H9 (cell line): Measurements from ENCODE around the gene AGA. TPM values are rescaled to one million over a fixed set of nuclear protein-coding genes. Genes with fewer than 3 reads are reported as not detected.

Experiments used
- DNase-seq: peaks from one replicate; pipeline ENCODE4 v3.0.0-alpha.2; 2017
- H2AFZ ChIP-seq: one replicate; pipeline ENCODE4 v1.6.1; 2013; ENCODE audit warnings: mild to moderate bottlenecking, low read length, control low read depth, moderate library complexity
- H2AK5ac ChIP-seq: 2 replicates; pipeline ENCODE4 v1.6.1; 2013; ENCODE audit warnings: low read length, control low read depth, mixed read lengths; ENCODE audit not compliant: insufficient read length
- H2BK120ac ChIP-seq: one replicate; pipeline ENCODE4 v1.6.1; 2013; ENCODE audit warnings: low read depth, mild to moderate bottlenecking, low read length, control low read depth, inconsistent platforms; ENCODE audit not compliant: poor library complexity, severe bottlenecking
- H2BK12ac ChIP-seq: 2 replicates; pipeline ENCODE4 v1.6.1; 2013; ENCODE audit warnings: low read length, control low read depth, mixed read lengths, low read depth; ENCODE audit not compliant: insufficient read length
- H2BK15ac ChIP-seq: 2 replicates; pipeline ENCODE4 v1.6.1; 2013; ENCODE audit warnings: low read depth, low read length, control low read depth
- H2BK20ac ChIP-seq: one replicate; pipeline ENCODE4 v1.6.1; 2013; ENCODE audit warnings: low read depth, mild to moderate bottlenecking, low read length, control low read depth, inconsistent platforms; ENCODE audit not compliant: poor library complexity, severe bottlenecking
- H2BK5ac ChIP-seq: 2 replicates; pipeline ENCODE4 v1.6.1; 2013; ENCODE audit warnings: low read length, control low read depth, mixed read lengths; ENCODE audit not compliant: insufficient read length
- H3K14ac ChIP-seq: 2 replicates; pipeline ENCODE4 v1.6.1; 2013; ENCODE audit warnings: low read length, control low read depth; ENCODE audit not compliant: insufficient read depth
- H3K18ac ChIP-seq: 2 replicates; pipeline ENCODE4 v1.6.1; 2013; ENCODE audit warnings: low read depth, mild to moderate bottlenecking, mixed read lengths, low read length, control low read depth; ENCODE audit not compliant: insufficient read length
- H3K23ac ChIP-seq: 2 replicates; pipeline ENCODE4 v1.6.1; 2013; ENCODE audit warnings: low read length, control low read depth, mixed read lengths, low read depth; ENCODE audit not compliant: insufficient read length
- H3K23me2 ChIP-seq: 2 replicates; pipeline ENCODE4 v1.6.1; 2013; ENCODE audit warnings: low read depth, mild to moderate bottlenecking, mixed read lengths, low read length, control low read depth; ENCODE audit not compliant: insufficient read length, poor library complexity, severe bottlenecking
- H3K27ac ChIP-seq: 2 replicates; pipeline ENCODE4 v1.5.1; 2013; ENCODE audit warnings: low read length, control low read depth, mixed read lengths, low read depth; ENCODE audit not compliant: insufficient read length
- H3K27me3 ChIP-seq: 2 replicates; pipeline ENCODE4 v1.6.1; 2013; ENCODE audit warnings: low read length, control low read depth, inconsistent platforms; ENCODE audit not compliant: insufficient read depth
- H3K4ac ChIP-seq: 2 replicates; pipeline ENCODE4 v1.6.1; 2013; ENCODE audit warnings: low read depth, mild to moderate bottlenecking, control low read depth, inconsistent platforms, low read length, moderate library complexity
- H3K4me1 ChIP-seq: 2 replicates; pipeline ENCODE4 v1.6.1; 2013; ENCODE audit warnings: low read length, control low read depth, inconsistent platforms; ENCODE audit not compliant: insufficient read depth
- H3K4me2 ChIP-seq: 2 replicates; pipeline ENCODE4 v1.6.1; 2013; ENCODE audit warnings: low read length, control low read depth, mixed read lengths; ENCODE audit not compliant: insufficient read length, insufficient read depth
- H3K56ac ChIP-seq: 2 replicates; pipeline ENCODE4 v1.6.1; 2013; ENCODE audit warnings: low read depth, mild to moderate bottlenecking, mixed read lengths, low read length, control low read depth; ENCODE audit not compliant: insufficient read length
- H3K79me1 ChIP-seq: 2 replicates; pipeline ENCODE4 v1.6.1; 2013; ENCODE audit warnings: low read depth, mild to moderate bottlenecking, moderate library complexity, low read length, control low read depth, inconsistent platforms; ENCODE audit not compliant: insufficient read depth, poor library complexity, severe bottlenecking
- H3K79me2 ChIP-seq: 2 replicates; pipeline ENCODE4 v1.6.1; 2013; ENCODE audit warnings: low read length, control low read depth, inconsistent platforms; ENCODE audit not compliant: insufficient read depth
- H3K9ac ChIP-seq: 2 replicates; pipeline ENCODE4 v1.6.1; 2013; ENCODE audit warnings: low read length, control low read depth, mixed read lengths; ENCODE audit not compliant: insufficient read length; ENCODE audit errors: extremely low read depth
- H3K9me3 ChIP-seq: one replicate; pipeline ENCODE4 v1.6.1; 2013; ENCODE audit warnings: low read depth, low read length, inconsistent platforms; ENCODE audit not compliant: control insufficient read depth
- H3T11ph ChIP-seq: one replicate; pipeline ENCODE4 v1.6.1; 2013; ENCODE audit warnings: mild to moderate bottlenecking, low read length, control low read depth, inconsistent platforms
- H4K20me1 ChIP-seq: one replicate; pipeline ENCODE4 v1.6.1; 2013; ENCODE audit not compliant: control insufficient read depth, insufficient read length, insufficient read depth
- H4K5ac ChIP-seq: 2 replicates; pipeline ENCODE4 v1.6.1; 2013; ENCODE audit warnings: low read depth, mild to moderate bottlenecking, mixed read lengths, low read length, control low read depth; ENCODE audit not compliant: insufficient read length
- H4K8ac ChIP-seq: replicated peaks from 2 replicates; pipeline ENCODE4 v1.6.1; 2013; ENCODE audit warnings: low read length, control low read depth, mixed read lengths, low read depth; ENCODE audit not compliant: insufficient read length
- H4K91ac ChIP-seq: 2 replicates; pipeline ENCODE4 v1.6.1; 2013; ENCODE audit warnings: low read depth, mild to moderate bottlenecking, moderate library complexity, mixed read lengths, low read length, control low read depth; ENCODE audit not compliant: insufficient read length
- H3K27ac Mint-ChIP-seq, 3 experiments: 2 replicates in 2 of 3; 3 replicates in 1 of 3; pipeline ENCODE4 v1.8.0; 2020 to 2021; ENCODE audit warnings: mixed read lengths in 3 of 3, mild to moderate bottlenecking in 1 of 3, moderate library complexity in 1 of 3
- H3K27me3 Mint-ChIP-seq: 2 replicates; pipeline ENCODE4 v1.8.0; 2021; ENCODE audit warnings: low read depth, mild to moderate bottlenecking, moderate library complexity, mixed read lengths
- H3K36me3 Mint-ChIP-seq, 3 experiments: 2 replicates in 2 of 3; 3 replicates in 1 of 3; pipeline ENCODE4 v1.8.0; 2020 to 2021; ENCODE audit warnings: low read depth in 3 of 3, mixed read lengths in 3 of 3; ENCODE audit not compliant: insufficient read depth in 1 of 3
- H3K4me1 Mint-ChIP-seq, 2 experiments: 2 replicates each; pipeline ENCODE4 v1.8.0; 2020; ENCODE audit warnings: mixed read lengths in 2 of 2
- H3K4me3 Mint-ChIP-seq, 2 experiments: 2 replicates in 1 of 2; 3 replicates in 1 of 2; pipeline ENCODE4 v1.8.0; 2020 to 2021; ENCODE audit warnings: mild to moderate bottlenecking in 2 of 2, mixed read lengths in 2 of 2, moderate library complexity in 1 of 2
- H3K9me3 Mint-ChIP-seq, 2 experiments: 2 replicates in 1 of 2; 3 replicates in 1 of 2; pipeline ENCODE4 v1.8.0; 2020; ENCODE audit warnings: mild to moderate bottlenecking in 2 of 2, mixed read lengths in 2 of 2, moderate library complexity in 1 of 2
- WGBS: extraction: QIAGEN DNeasy Blood & Tissue Kit; methylation state at CpG from one replicate; pipeline ENCODE4 v1.1.7; 2013; ENCODE audit warnings: missing lambda C conversion rate, low lambda C conversion rate, mixed read lengths; ENCODE audit not compliant: insufficient read length; ENCODE audit errors: extremely low coverage; 5-methylcytosine and 5-hydroxymethylcytosine counted together
- total RNA-seq: library from RNA; stranded (reverse); gene quantifications from 2 replicates; pipeline ENCODE4 v1.2.1, GENCODE V29; 2021
- TF ChIP-seq, protein P1 (sequence below): fragments of 200-600 bp; sonication (generic); conservative IDR thresholded peaks from 3 replicates; pipeline ENCODE4 v1.8.0; 2021; ENCODE audit warnings: antibody characterized with exemption, mild to moderate bottlenecking

AGA gene
- total RNA-seq, 1 experiment from 2014 or later, result 10.0 TPM

DNA sequence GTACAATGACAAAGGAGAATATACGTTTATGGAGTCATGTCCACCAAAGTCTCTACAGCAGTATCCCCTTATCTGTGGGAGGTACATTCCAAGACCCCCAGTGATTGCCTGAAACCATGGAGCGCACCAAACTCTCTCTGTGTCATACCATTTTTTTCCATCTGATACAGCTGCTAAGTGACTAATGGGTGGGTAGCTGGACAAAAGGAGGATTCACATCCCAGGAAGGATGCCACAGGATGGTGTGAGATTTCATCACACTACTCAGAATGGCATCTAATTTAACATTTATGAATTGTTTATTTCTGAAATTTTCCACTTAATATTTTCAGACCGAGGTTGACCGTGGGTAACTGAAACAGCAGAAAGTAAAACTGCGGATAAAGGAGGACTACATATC lies 49.8 kb upstream of the AGA start:
- Histone ChIP-seq H3K23me2 (no peaks in the 10 kb centered on the region), H4K8ac (no peak overlapping the region), H3K27me3 (no peaks in the 10 kb centered on the region), H2BK15ac (no peak overlapping the region), H3K14ac (no peak overlapping the region), H2BK12ac (no peak overlapping the region), H3K23ac (no peak overlapping the region), H3K27ac (no peak overlapping the region), H3K4ac (no peak overlapping the region), H3K9ac (no peak overlapping the region), H3K18ac (no peak overlapping the region), H2BK5ac (no peak overlapping the region), H3K79me2 (no peaks in the 10 kb centered on the region), H4K91ac (no peak overlapping the region), H2AK5ac (no peak overlapping the region), H3K79me1 (no peaks in the 10 kb centered on the region), H4K5ac (no peak overlapping the region), H3K4me1 (no peaks in the 10 kb centered on the region), H2BK120ac (no peak overlapping the region), H3T11ph (no peak overlapping the region), H4K20me1 (no peaks in the 10 kb centered on the region), H3K56ac (no peak overlapping the region), H3K9me3 (no peaks in the 10 kb centered on the region), H2BK20ac (no peak overlapping the region), H3K4me2 (no peak overlapping the region), H2AFZ (no peak overlapping the region)
- H3K4me1 Mint-ChIP-seq, result no peaks in the 10 kb centered on the region; a peak in 1 of 4 replicates
- WGBS, result no CpG with 5 or more reads among the region's 5 CpGs
- TF ChIP-seq, protein P1, sequence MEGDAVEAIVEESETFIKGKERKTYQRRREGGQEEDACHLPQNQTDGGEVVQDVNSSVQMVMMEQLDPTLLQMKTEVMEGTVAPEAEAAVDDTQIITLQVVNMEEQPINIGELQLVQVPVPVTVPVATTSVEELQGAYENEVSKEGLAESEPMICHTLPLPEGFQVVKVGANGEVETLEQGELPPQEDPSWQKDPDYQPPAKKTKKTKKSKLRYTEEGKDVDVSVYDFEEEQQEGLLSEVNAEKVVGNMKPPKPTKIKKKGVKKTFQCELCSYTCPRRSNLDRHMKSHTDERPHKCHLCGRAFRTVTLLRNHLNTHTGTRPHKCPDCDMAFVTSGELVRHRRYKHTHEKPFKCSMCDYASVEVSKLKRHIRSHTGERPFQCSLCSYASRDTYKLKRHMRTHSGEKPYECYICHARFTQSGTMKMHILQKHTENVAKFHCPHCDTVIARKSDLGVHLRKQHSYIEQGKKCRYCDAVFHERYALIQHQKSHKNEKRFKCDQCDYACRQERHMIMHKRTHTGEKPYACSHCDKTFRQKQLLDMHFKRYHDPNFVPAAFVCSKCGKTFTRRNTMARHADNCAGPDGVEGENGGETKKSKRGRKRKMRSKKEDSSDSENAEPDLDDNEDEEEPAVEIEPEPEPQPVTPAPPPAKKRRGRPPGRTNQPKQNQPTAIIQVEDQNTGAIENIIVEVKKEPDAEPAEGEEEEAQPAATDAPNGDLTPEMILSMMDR, result no peak
- no peak for DNase-seq
- H3K4me3 Mint-ChIP-seq, result no peak overlapping the region
- peaks cover 0 to 3% of the 10 kb centered on the region in 2 experiments; a peak in 1 of 5 replicates for H3K9me3 Mint-ChIP-seq
- no peaks in the 10 kb centered on the region for H3K27me3 Mint-ChIP-seq
- peaks cover 0 to 5% (median 0%) of the 10 kb centered on the region in 3 experiments; a peak in 3 of 7 replicates for H3K36me3 Mint-ChIP-seq
- no peak overlapping the region for H3K27ac Mint-ChIP-seq
